ENCODE results near the gene KYAT1. TPM values are rescaled to one million over a fixed set of nuclear protein-coding genes. Genes with fewer than 3 reads are reported as not detected.

KYAT1 gene
- total RNA-seq, 1 donor from 2014 or later, result 18.9 TPM

GRCh38 chr9:128818099-128818838 lies 63.5 kb downstream of the KYAT1 start, which contains the start of gene ENDOG:
Gene ENDOG (plus strand): TSS chr9:128818500. CDS start chr9:128818685, 185 bp downstream.
- TF ChIP-seq, protein P1, sequence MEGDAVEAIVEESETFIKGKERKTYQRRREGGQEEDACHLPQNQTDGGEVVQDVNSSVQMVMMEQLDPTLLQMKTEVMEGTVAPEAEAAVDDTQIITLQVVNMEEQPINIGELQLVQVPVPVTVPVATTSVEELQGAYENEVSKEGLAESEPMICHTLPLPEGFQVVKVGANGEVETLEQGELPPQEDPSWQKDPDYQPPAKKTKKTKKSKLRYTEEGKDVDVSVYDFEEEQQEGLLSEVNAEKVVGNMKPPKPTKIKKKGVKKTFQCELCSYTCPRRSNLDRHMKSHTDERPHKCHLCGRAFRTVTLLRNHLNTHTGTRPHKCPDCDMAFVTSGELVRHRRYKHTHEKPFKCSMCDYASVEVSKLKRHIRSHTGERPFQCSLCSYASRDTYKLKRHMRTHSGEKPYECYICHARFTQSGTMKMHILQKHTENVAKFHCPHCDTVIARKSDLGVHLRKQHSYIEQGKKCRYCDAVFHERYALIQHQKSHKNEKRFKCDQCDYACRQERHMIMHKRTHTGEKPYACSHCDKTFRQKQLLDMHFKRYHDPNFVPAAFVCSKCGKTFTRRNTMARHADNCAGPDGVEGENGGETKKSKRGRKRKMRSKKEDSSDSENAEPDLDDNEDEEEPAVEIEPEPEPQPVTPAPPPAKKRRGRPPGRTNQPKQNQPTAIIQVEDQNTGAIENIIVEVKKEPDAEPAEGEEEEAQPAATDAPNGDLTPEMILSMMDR (conservative IDR thresholded peaks at IDR 0.05; ENCODE audit: low read depth, low read length), result peak; percentile 91
- peak; percentile 56 for DNase-seq (ENCODE audit: low read depth)
- peak within 1 kb of the TSS; percentile 72 for H3K4me3 ChIP-seq (ENCODE audit: low read depth, low read length)

GRCh38 chr9:128810873-128811272 lies 70.9 kb downstream of the KYAT1 start:
- TF ChIP-seq, protein P1 (conservative IDR thresholded peaks at IDR 0.05; ENCODE audit: low read depth, low read length), result no peak
- DNase-seq (ENCODE audit: low read depth), result no peak

DNA sequence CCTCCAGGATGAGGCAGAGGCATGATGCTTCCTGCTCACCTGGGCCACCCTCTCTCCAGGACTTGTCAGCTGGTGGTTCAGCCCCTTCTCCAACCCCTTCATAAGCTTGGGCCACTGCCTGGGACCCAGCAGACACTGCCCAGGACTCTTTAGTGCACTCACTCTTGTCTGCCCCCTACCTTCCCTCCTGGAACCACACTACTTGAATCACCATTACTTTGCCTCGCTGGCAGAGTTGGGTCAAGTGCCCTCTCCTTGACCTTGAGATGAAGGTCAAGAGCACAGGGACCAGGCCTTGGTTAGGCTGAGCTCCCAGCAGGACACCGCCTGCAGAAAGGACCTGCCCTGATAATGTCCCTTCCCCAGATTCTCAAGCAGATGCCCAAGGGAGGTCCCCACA lies 71.9 kb downstream of the KYAT1 start:
- TF ChIP-seq, protein P1 (conservative IDR thresholded peaks at IDR 0.05; ENCODE audit: low read depth, low read length), result no peak
- no peak for DNase-seq (ENCODE audit: low read depth)
- no peak overlapping the region for H3K4me3 ChIP-seq (ENCODE audit: low read depth, low read length)

More at GRCh38 chr9:128810873-128811272, 70.9 kb downstream of the KYAT1 start:
- H3K4me3 ChIP-seq (ENCODE audit: low read depth, low read length), result no peak overlapping the region

DNA sequence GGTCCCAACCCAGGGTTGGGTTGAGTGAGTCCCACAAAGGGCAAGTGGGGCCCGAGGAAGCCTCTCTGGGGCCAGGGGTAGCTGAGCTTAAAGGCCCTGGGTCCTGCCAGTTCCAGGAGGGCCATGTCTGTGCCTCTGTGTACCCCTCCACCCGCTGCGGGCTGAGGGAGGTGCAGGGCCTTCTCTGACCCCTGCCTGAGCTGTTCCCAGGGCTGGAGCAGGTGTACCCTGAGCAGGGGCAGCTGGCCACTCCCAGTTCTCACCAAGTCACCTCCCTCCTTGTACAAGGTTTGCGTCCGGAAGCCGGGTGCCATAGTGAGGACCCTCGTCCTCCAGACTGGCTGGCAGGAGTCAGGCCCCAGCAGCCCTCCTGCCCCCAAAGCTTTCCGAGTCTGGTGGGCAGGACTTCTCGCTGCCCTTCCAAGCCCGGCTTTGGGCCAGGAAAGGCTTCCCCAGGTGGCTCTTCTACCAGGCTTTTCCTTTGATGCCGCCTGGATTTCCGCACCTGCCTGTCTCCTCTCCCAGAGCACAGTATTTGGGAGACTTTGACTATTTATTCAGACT lies 72.6 kb downstream of the KYAT1 start:
- no peak for DNase-seq (ENCODE audit: low read depth)
- no peak overlapping the region for H3K4me3 ChIP-seq (ENCODE audit: low read depth, low read length)
- TF ChIP-seq, protein P1 (conservative IDR thresholded peaks at IDR 0.05; ENCODE audit: low read depth, low read length), result no peak

- TF ChIP-seq, protein P1 (conservative IDR thresholded peaks at IDR 0.05; ENCODE audit: low read depth, low read length), result no peak
- no peak overlapping the region for H3K4me3 ChIP-seq (ENCODE audit: low read depth, low read length)
- DNase-seq (ENCODE audit: low read depth), result no peak
These were observed 73.2 kb downstream of the KYAT1 start for GRCh38 chr9:128808543-128808942.

- DNase-seq (ENCODE audit: low read depth), result no peak
- TF ChIP-seq, protein P1 (conservative IDR thresholded peaks at IDR 0.05; ENCODE audit: low read depth, low read length), result no peak
- no peak overlapping the region for H3K4me3 ChIP-seq (ENCODE audit: low read depth, low read length)
These were observed 73.9 kb downstream of the KYAT1 start for GRCh38 chr9:128807827-128808226.
